HEK293 (cell line): ENCODE measurements around the gene ATCAY.

Experiments used
- CTCF ChIA-PET: fragments of 350-600 bp; formaldehyde crosslinking; extraction: SDS; loops from one replicate; lab custom pipeline; 2021; ENCODE audit warnings: antibody characterized with exemption; lab: Yijun Ruan, JAX
- POLR2A ChIA-PET: fragments of 300-600 bp; formaldehyde crosslinking; extraction: SDS; loops from one replicate; lab custom pipeline; 2020; ENCODE audit warnings: antibody characterized with exemption, inconsistent platforms; lab: Yijun Ruan, JAX
- H3K27ac ChIP-seq: fragments of 200-500 bp; sonication (Bioruptor generic); 2 replicates; pipeline ENCODE4 v1.5.1; 2014; ENCODE audit warnings: low read depth, low read length, control low read depth, inconsistent platforms; ENCODE audit errors: extremely low read depth
- H3K36me3 ChIP-seq, 2 experiments: fragments of 200-500 bp in 1 of 2; sonication (Bioruptor generic) in 1 of 2; 1 replicate in 1 of 2; 2 replicates in 1 of 2; pipeline ENCODE4 v1.5.1; 2014 to 2017; ENCODE audit warnings: inconsistent platforms in 2 of 2, low read length in 2 of 2; ENCODE audit not compliant: control insufficient read depth in 2 of 2, insufficient read depth in 1 of 2
- H3K4me1 ChIP-seq: fragments of 200-500 bp; sonication (Bioruptor generic); 2 replicates; pipeline ENCODE4 v1.5.1; 2014; ENCODE audit warnings: mild to moderate bottlenecking, low read length, inconsistent platforms; ENCODE audit not compliant: control insufficient read depth, insufficient read depth
- H3K4me3 ChIP-seq: 2 replicates; pipeline ENCODE4 v1.5.1; 2011; ENCODE audit warnings: low read depth, mild to moderate bottlenecking, control low read depth, low read length, moderate library complexity
- H3K9me3 ChIP-seq: fragments of 200-500 bp; sonication (Bioruptor generic); 2 replicates; pipeline ENCODE4 v1.5.1; 2014; ENCODE audit warnings: low read depth, low read length, inconsistent platforms; ENCODE audit not compliant: control insufficient read depth, insufficient read depth
- BCL6B ChIP-seq: fragments of 450-650 bp; formaldehyde crosslinking; IDR thresholded peaks from 2 replicates; pipeline ENCODE4 v1.5.1; 2017; ENCODE audit warnings: missing biosample characterization, missing genetic modification characterization
- HOXA7 ChIP-seq: sonication (generic); formaldehyde crosslinking; IDR thresholded peaks from 2 replicates; pipeline ENCODE4 v1.8.1; 2022; ENCODE audit warnings: missing genetic modification reagents, borderline replicate concordance
- KLF16 ChIP-seq: fragments of 450-650 bp; formaldehyde crosslinking; IDR thresholded peaks from 2 replicates; pipeline ENCODE4 v1.5.1; 2017; ENCODE audit warnings: missing biosample characterization, missing genetic modification characterization
- REPIN1 ChIP-seq: fragments of 450-650 bp; formaldehyde crosslinking; IDR thresholded peaks from 2 replicates; pipeline ENCODE4 v1.5.1; 2017; ENCODE audit warnings: missing biosample characterization, missing genetic modification characterization, low read depth
- SCRT1 ChIP-seq: fragments of 450-650 bp; formaldehyde crosslinking; IDR thresholded peaks from 2 replicates; pipeline ENCODE4 v1.5.1; 2016; ENCODE audit warnings: missing biosample characterization, missing genetic modification characterization, borderline replicate concordance
- SCRT2 ChIP-seq: fragments of 450-650 bp; formaldehyde crosslinking; IDR thresholded peaks from 2 replicates; pipeline ENCODE4 v1.5.1; 2016; ENCODE audit warnings: missing biosample characterization, missing genetic modification characterization
- SP2 ChIP-seq: fragments of 450-650 bp; formaldehyde crosslinking; IDR thresholded peaks from 2 replicates; pipeline ENCODE4 v1.5.1; 2016; ENCODE audit warnings: missing biosample characterization, missing genetic modification characterization
- YY2 ChIP-seq: fragments of 450-650 bp; formaldehyde crosslinking; IDR thresholded peaks from 2 replicates; pipeline ENCODE4 v1.5.1; 2016; ENCODE audit warnings: missing biosample characterization, missing genetic modification characterization
- ZBTB21 ChIP-seq: fragments of 450-650 bp; formaldehyde crosslinking; IDR thresholded peaks from 2 replicates; pipeline ENCODE4 v1.5.1; 2017; ENCODE audit warnings: missing biosample characterization, missing genetic modification characterization
- ZIC2 ChIP-seq: fragments of 450-650 bp; formaldehyde crosslinking; IDR thresholded peaks from 2 replicates; pipeline ENCODE4 v1.5.1; 2016; ENCODE audit warnings: missing biosample characterization, missing genetic modification characterization
- ZNF10 ChIP-seq: fragments of 450-650 bp; formaldehyde crosslinking; IDR thresholded peaks from 2 replicates; pipeline ENCODE4 v1.5.1; 2017; ENCODE audit warnings: missing biosample characterization, missing genetic modification characterization
- ZNF174 ChIP-seq: fragments of 450-650 bp; formaldehyde crosslinking; IDR thresholded peaks from 2 replicates; pipeline ENCODE4 v1.5.0; 2017; ENCODE audit warnings: missing biosample characterization, mild to moderate bottlenecking, missing genetic modification characterization
- ZNF202 ChIP-seq: fragments of 450-650 bp; formaldehyde crosslinking; IDR thresholded peaks from 2 replicates; pipeline ENCODE4 v1.5.1; 2016; ENCODE audit warnings: missing biosample characterization, missing genetic modification characterization, borderline replicate concordance
- ZNF223 ChIP-seq: fragments of 450-650 bp; formaldehyde crosslinking; IDR thresholded peaks from 2 replicates; pipeline ENCODE4 v1.5.1; 2016; ENCODE audit warnings: missing biosample characterization, missing genetic modification characterization
- ZNF266 ChIP-seq: fragments of 450-650 bp; formaldehyde crosslinking; IDR thresholded peaks from 2 replicates; pipeline ENCODE4 v1.5.1; 2016; ENCODE audit warnings: missing biosample characterization, missing genetic modification characterization, low read depth
- ZNF501 ChIP-seq: fragments of 450-650 bp; formaldehyde crosslinking; IDR thresholded peaks from 2 replicates; pipeline ENCODE4 v1.5.1; 2016; ENCODE audit warnings: missing biosample characterization, missing genetic modification characterization
- ZNF521 ChIP-seq: fragments of 450-650 bp; formaldehyde crosslinking; IDR thresholded peaks from 2 replicates; pipeline ENCODE4 v1.5.1; 2017; ENCODE audit warnings: missing biosample characterization, mild to moderate bottlenecking, missing genetic modification characterization
- ZNF777 ChIP-seq: fragments of 450-650 bp; formaldehyde crosslinking; IDR thresholded peaks from 2 replicates; pipeline ENCODE4 v1.5.1; 2017; ENCODE audit warnings: missing biosample characterization, missing genetic modification characterization, borderline replicate concordance
- ZNF791 ChIP-seq: fragments of 450-650 bp; formaldehyde crosslinking; IDR thresholded peaks from 2 replicates; pipeline ENCODE4 v1.5.1; 2016; ENCODE audit warnings: missing biosample characterization, missing genetic modification characterization
- ZSCAN30 ChIP-seq: fragments of 450-650 bp; IDR thresholded peaks from 2 replicates; pipeline ENCODE4 v1.5.1; 2018; ENCODE audit warnings: missing biosample characterization, mild to moderate bottlenecking, missing genetic modification characterization, moderate library complexity

Gene ATCAY

GRCh38 chr19:3852614-3853254 is 27.8 kb upstream of the ATCAY start (continued):
- TF ChIP-seq ZNF223 (0 out of 2 replicates have a peak, but pooled peaks have one; percentile 16), SP2 (tag by site-specific recombination) (no peak), ZNF266 (tag by site-specific recombination) (no peak)

DNA sequence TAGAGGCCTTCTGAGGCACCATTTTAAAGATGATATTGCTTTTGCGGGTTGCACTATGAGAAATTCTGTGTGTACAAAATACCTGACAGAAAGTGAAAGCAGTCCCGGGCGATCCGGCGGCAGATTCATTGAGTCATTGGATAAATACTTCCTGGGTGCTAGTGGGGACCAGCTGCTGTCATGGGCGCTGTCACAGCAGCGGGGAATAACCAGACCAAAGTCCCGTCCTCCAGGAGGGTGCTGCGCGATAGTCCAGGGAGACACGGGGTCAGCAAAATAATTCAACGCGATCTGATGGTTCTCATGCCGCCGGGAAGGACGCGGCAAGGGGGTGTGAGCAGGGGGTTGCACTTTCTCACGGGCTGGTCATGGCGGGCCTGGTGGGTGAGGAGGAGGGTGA is 25.2 kb upstream of the ATCAY start:
- TF ChIP-seq ZBTB21 (tag by site-specific recombination) (no peak), ZNF501 (tag by site-specific recombination) (no peak), KLF16 (tag by site-specific recombination) (no peak), REPIN1 (tag by site-specific recombination) (no peak), ZNF777 (no peak), ZNF10 (tag by site-specific recombination) (no peak), HOXA7 (CRISPR knock-in tag) (no peak), YY2 (tag by site-specific recombination) (no peak), ZNF791 (no peak), ZNF521 (no peak), ZNF223 (no peak)
- no peaks in the 10 kb centered on the region for H3K36me3 ChIP-seq
- CTCF ChIA-PET, result no interaction called here
- H3K4me3 ChIP-seq, result no peak overlapping the region
- no peaks in the 10 kb centered on the region for H3K4me1 ChIP-seq
- no peak overlapping the region for H3K27ac ChIP-seq
- POLR2A ChIA-PET, result no interaction called here
- H3K9me3 ChIP-seq, result no peaks in the 10 kb centered on the region

- Histone ChIP-seq H3K36me3 (no peaks in the 10 kb centered on the region), H3K27ac (no peak overlapping the region), H3K9me3 (no peaks in the 10 kb centered on the region), H3K4me1 (no peaks in the 10 kb centered on the region), H3K4me3 (no peak overlapping the region)
- POLR2A ChIA-PET, result no interaction called here
- CTCF ChIA-PET, result interaction anchor here (0.6 kb wide), 1 partner anchor 117 kb away, joined by 3 read pairs; no protein-coding TSS in a partner anchor
- TF ChIP-seq ZSCAN30 (tag by site-specific recombination) (no peak), SCRT1 (tag by site-specific recombination) (peak; percentile 82; the same call in 1 of the 2 replicates), SCRT2 (tag by site-specific recombination) (peak; percentile 95)
These were observed 23.0 kb upstream of the ATCAY start for GRCh38 chr19:3857449-3858003.

- H3K4me3 ChIP-seq, result no peak overlapping the region
- no peaks in the 10 kb centered on the region for H3K9me3 ChIP-seq
- ChIA-PET CTCF (interaction anchor here (0.8 kb wide), 1 partner anchor 39 kb away, joined by 3 read pairs; no protein-coding TSS in a partner anchor), POLR2A (interaction anchor here (1.1 kb wide), 1 partner anchor 125 kb away, joined by 5 read pairs; the partner anchor contains the start of gene EEF2)
- TF ChIP-seq ZNF174, result no peak
- TF ChIP-seq HOXA7 (CRISPR knock-in tag), result no peak
- TF ChIP-seq BCL6B, result no peak
- TF ChIP-seq ZIC2 (tag by site-specific recombination), result 0 out of 2 replicates have a peak, but pooled peaks have one; percentile 23
- no peak for TF ChIP-seq ZNF202
- no peak overlapping the region for H3K27ac ChIP-seq
- H3K36me3 ChIP-seq, result no peaks in the 10 kb centered on the region
- no peaks in the 10 kb centered on the region for H3K4me1 ChIP-seq
These were observed 20.0 kb upstream of the ATCAY start for GRCh38 chr19:3860499-3860898.
